K562 (cell line): ENCODE results near the gene PELI2. TPM values are rescaled to one million over a fixed set of nuclear protein-coding genes. Genes with fewer than 3 reads are reported as not detected.

Source experiments
- HCFC1 ChIP-seq: IDR thresholded peaks from 2 replicates; pipeline ENCODE4 v1.6.1; 2012; ENCODE audit warnings: low read depth, low read length, improper control_type of control experiment
- KAT2B ChIP-seq: IDR thresholded peaks from one replicate; pipeline ENCODE4 v1.6.1; 2012; ENCODE audit warnings: low read depth, mild to moderate bottlenecking, control low read depth, inconsistent platforms, low read length, moderate library complexity
- PREB ChIP-seq: sonication (generic); formaldehyde crosslinking; IDR thresholded peaks from 2 replicates; pipeline ENCODE4 v1.8.1; 2023; ENCODE audit warnings: mild to moderate bottlenecking, missing genetic modification reagents
- SMARCB1 ChIP-seq: IDR thresholded peaks from 2 replicates; pipeline ENCODE4 v1.6.1; 2011; ENCODE audit warnings: improper control_type of control experiment, low read depth; ENCODE audit not compliant: insufficient read length
- SUPT5H ChIP-seq: fragments of 450-650 bp; IDR thresholded peaks from 2 replicates; pipeline ENCODE4 v1.6.1; 2016
- TBP ChIP-seq: optimal IDR thresholded peaks from 2 replicates; pipeline ENCODE3; 2011; ENCODE audit warnings: low read depth, low read length, improper control_type of control experiment
- ZBTB1 ChIP-seq: sonication (generic); formaldehyde crosslinking; IDR thresholded peaks from 2 replicates; pipeline ENCODE4 v1.8.1; 2023; ENCODE audit warnings: missing genetic modification reagents, low read depth, mild to moderate bottlenecking, borderline replicate concordance
- ZC3H11A ChIP-seq: IDR thresholded peaks from 2 replicates; pipeline ENCODE4 v1.6.1; 2012; ENCODE audit warnings: low read depth, low read length, improper control_type of control experiment
- ZFP30 ChIP-seq: fragments of 250-450 bp; sonication (Bioruptor Pico); IDR thresholded peaks from 2 replicates; pipeline ENCODE4 v1.8.0; 2022; ENCODE audit warnings: moderate library complexity, mild to moderate bottlenecking, inconsistent platforms, borderline replicate concordance
- ZNF197 ChIP-seq: fragments of 200-800 bp; sonication (Bioruptor generic); IDR thresholded peaks from 2 replicates; pipeline ENCODE4 v1.6.1; 2016; ENCODE audit warnings: low read depth, missing genetic modification characterization, missing compliant biosample characterization
- polyA plus RNA-seq, 8 experiments: library from polyadenylated mRNA; depleted of rRNA in 4 of 8; stranded (reverse) in 5 of 8; unstranded in 3 of 8; fragments of >200 nt; fragmentation: Nextera tagmentation in 2 of 8; fragmentation: Illumina TruSeq in 1 of 8; extraction: Ambion mirVana in 2 of 8; extraction: Trizol in 1 of 8; gene quantifications; 2 replicates each; pipeline versions ENCODE4 v1.2.1 to v1.2.3, GENCODE V29; 2011 to 2014; ENCODE audit warnings: inconsistent platforms in 1 of 8, missing spikeins in 1 of 8
- total RNA-seq, 7 experiments: library from RNA; depleted of rRNA in 6 of 7; stranded (reverse); fragments of >200 nt in 6 of 7; fragmentation: Illumina TruSeq in 2 of 7; extraction: Trizol in 2 of 7; gene quantifications; 2 replicates each; pipeline versions ENCODE4 v1.2.1 to v1.2.3, GENCODE V29; 2011 to 2021; ENCODE audit warnings: low replicate concordance in 1 of 7
- TF ChIP-seq, protein P1 (sequence below): fragments of 450-650 bp; IDR thresholded peaks from 2 replicates; pipeline ENCODE4 v1.6.1; 2016; ENCODE audit warnings: mild to moderate bottlenecking, moderate library complexity
- TF ChIP-seq, protein P2 (sequence below), 2 experiments: fragments of 450-650 bp in 1 of 2; sonication (generic) in 1 of 2; formaldehyde crosslinking; conservative IDR thresholded peaks; 2 replicates each; pipeline versions ENCODE4 v1.4.0 to v1.8.1; 2020 to 2022; ENCODE audit warnings: mild to moderate bottlenecking in 1 of 2, missing genetic modification reagents in 1 of 2
- TF ChIP-seq, protein P3 (sequence below): conservative IDR thresholded peaks from 2 replicates; pipeline ENCODE4 v1.6.1; 2011; ENCODE audit warnings: low read depth, mild to moderate bottlenecking, low read length; ENCODE audit not compliant: control insufficient read depth

The PELI2 gene
- total and polyA plus RNA-seq, 9 of the 15 experiments (the other 6 are each of a cell fraction or from before 2014, with no cell fraction given) = 0.20 to 1.5 (median 0.44) TPM

DNA sequence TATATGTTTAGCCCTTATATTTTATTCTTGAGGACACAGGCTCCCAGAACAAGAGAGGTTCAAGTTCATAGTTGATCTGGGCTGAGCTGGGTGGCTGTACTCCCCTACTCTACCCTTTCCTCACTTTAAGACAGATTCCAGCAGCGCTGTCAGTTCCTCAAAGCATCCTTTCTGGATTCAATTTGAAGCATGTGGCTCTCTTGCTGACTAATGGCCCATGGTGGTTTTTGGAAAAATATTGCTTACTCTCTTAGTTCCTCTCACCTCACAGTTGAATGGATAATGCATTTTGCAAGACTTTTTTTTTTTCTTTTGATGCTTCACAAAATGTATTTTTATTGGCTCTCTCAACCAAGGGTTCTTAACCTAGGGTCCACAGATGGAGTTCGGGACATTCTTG lies 4.1 kb downstream of the PELI2 start (continued):
- TF ChIP-seq, protein P1, sequence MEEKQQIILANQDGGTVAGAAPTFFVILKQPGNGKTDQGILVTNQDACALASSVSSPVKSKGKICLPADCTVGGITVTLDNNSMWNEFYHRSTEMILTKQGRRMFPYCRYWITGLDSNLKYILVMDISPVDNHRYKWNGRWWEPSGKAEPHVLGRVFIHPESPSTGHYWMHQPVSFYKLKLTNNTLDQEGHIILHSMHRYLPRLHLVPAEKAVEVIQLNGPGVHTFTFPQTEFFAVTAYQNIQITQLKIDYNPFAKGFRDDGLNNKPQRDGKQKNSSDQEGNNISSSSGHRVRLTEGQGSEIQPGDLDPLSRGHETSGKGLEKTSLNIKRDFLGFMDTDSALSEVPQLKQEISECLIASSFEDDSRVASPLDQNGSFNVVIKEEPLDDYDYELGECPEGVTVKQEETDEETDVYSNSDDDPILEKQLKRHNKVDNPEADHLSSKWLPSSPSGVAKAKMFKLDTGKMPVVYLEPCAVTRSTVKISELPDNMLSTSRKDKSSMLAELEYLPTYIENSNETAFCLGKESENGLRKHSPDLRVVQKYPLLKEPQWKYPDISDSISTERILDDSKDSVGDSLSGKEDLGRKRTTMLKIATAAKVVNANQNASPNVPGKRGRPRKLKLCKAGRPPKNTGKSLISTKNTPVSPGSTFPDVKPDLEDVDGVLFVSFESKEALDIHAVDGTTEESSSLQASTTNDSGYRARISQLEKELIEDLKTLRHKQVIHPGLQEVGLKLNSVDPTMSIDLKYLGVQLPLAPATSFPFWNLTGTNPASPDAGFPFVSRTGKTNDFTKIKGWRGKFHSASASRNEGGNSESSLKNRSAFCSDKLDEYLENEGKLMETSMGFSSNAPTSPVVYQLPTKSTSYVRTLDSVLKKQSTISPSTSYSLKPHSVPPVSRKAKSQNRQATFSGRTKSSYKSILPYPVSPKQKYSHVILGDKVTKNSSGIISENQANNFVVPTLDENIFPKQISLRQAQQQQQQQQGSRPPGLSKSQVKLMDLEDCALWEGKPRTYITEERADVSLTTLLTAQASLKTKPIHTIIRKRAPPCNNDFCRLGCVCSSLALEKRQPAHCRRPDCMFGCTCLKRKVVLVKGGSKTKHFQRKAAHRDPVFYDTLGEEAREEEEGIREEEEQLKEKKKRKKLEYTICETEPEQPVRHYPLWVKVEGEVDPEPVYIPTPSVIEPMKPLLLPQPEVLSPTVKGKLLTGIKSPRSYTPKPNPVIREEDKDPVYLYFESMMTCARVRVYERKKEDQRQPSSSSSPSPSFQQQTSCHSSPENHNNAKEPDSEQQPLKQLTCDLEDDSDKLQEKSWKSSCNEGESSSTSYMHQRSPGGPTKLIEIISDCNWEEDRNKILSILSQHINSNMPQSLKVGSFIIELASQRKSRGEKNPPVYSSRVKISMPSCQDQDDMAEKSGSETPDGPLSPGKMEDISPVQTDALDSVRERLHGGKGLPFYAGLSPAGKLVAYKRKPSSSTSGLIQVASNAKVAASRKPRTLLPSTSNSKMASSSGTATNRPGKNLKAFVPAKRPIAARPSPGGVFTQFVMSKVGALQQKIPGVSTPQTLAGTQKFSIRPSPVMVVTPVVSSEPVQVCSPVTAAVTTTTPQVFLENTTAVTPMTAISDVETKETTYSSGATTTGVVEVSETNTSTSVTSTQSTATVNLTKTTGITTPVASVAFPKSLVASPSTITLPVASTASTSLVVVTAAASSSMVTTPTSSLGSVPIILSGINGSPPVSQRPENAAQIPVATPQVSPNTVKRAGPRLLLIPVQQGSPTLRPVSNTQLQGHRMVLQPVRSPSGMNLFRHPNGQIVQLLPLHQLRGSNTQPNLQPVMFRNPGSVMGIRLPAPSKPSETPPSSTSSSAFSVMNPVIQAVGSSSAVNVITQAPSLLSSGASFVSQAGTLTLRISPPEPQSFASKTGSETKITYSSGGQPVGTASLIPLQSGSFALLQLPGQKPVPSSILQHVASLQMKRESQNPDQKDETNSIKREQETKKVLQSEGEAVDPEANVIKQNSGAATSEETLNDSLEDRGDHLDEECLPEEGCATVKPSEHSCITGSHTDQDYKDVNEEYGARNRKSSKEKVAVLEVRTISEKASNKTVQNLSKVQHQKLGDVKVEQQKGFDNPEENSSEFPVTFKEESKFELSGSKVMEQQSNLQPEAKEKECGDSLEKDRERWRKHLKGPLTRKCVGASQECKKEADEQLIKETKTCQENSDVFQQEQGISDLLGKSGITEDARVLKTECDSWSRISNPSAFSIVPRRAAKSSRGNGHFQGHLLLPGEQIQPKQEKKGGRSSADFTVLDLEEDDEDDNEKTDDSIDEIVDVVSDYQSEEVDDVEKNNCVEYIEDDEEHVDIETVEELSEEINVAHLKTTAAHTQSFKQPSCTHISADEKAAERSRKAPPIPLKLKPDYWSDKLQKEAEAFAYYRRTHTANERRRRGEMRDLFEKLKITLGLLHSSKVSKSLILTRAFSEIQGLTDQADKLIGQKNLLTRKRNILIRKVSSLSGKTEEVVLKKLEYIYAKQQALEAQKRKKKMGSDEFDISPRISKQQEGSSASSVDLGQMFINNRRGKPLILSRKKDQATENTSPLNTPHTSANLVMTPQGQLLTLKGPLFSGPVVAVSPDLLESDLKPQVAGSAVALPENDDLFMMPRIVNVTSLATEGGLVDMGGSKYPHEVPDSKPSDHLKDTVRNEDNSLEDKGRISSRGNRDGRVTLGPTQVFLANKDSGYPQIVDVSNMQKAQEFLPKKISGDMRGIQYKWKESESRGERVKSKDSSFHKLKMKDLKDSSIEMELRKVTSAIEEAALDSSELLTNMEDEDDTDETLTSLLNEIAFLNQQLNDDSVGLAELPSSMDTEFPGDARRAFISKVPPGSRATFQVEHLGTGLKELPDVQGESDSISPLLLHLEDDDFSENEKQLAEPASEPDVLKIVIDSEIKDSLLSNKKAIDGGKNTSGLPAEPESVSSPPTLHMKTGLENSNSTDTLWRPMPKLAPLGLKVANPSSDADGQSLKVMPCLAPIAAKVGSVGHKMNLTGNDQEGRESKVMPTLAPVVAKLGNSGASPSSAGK = no peak
- TF ChIP-seq ZC3H11A (no peak), ZFP30 (CRISPR knock-in tag) (no peak), SUPT5H (no peak), TBP (no peak), ZNF197 (CRISPR knock-in tag) (no peak), SMARCB1 (no peak), HCFC1 (no peak), PREB (no peak), KAT2B (no peak), ZBTB1 (no peak)
- TF ChIP-seq, protein P2, sequence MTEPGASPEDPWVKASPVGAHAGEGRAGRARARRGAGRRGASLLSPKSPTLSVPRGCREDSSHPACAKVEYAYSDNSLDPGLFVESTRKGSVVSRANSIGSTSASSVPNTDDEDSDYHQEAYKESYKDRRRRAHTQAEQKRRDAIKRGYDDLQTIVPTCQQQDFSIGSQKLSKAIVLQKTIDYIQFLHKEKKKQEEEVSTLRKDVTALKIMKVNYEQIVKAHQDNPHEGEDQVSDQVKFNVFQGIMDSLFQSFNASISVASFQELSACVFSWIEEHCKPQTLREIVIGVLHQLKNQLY (CRISPR knock-in tag; conservative IDR thresholded peaks at IDR 0.05) = no peak
- TF ChIP-seq, protein P3, sequence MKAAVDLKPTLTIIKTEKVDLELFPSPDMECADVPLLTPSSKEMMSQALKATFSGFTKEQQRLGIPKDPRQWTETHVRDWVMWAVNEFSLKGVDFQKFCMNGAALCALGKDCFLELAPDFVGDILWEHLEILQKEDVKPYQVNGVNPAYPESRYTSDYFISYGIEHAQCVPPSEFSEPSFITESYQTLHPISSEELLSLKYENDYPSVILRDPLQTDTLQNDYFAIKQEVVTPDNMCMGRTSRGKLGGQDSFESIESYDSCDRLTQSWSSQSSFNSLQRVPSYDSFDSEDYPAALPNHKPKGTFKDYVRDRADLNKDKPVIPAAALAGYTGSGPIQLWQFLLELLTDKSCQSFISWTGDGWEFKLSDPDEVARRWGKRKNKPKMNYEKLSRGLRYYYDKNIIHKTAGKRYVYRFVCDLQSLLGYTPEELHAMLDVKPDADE = no peak
- TF ChIP-seq, all 486 proteins: peak for 0
